ENCODE results near the gene NKAIN1. TPM values are rescaled to one million over a fixed set of nuclear protein-coding genes. Genes with fewer than 3 reads are reported as not detected.

The NKAIN1 gene
- total RNA-seq, 1 experiment from 2014 or later, result 1.1 TPM

DNA sequence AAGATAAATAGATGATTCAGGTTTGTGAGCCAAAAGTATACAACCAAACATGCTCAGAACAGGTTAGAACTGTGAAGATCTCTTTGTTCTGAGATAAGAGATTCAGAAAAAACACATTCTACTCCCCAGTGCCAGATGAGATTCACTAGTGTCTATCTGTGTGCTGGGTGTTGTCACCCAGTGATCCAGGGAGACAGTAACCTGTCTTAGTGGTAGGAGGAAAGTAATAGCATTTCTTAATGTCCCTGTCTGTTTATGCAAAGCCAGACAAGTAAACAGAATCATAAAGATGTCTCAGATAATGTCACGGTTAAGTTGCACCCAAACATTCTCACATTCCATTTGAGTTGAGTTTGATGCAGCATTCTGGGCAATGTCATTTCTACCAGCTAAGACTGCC is 18.9 kb upstream of the NKAIN1 start:
- Histone ChIP-seq H3K27ac (ENCODE audit: low read depth, low read length) (no peak overlapping the region), H3K4me1 (ENCODE audit: control insufficient read depth in 1 of 2, insufficient read depth in 2 of 2, low read length in 2 of 2) (no peaks in the 10 kb centered on the region), H3K9ac (ENCODE audit: low read length) (no peak overlapping the region), H3K4me3 (replicated peaks in 1 of 2; ENCODE audit: low read depth in 1 of 2, low read length in 2 of 2) (no peak overlapping the region), H3K9me3 (ENCODE audit: control insufficient read depth in 1 of 2, insufficient read depth in 1 of 2, low read depth in 1 of 2, low read length in 2 of 2) (no peaks in the 10 kb centered on the region), H3K36me3 (ENCODE audit: control insufficient read depth in 1 of 2, insufficient read depth in 2 of 2, low read length in 2 of 2) (peaks cover 28 to 29% of the 10 kb centered on the region in 2 experiments), H3K79me2 (ENCODE audit: insufficient read depth, low read length) (no peaks in the 10 kb centered on the region), H4K20me1 (ENCODE audit: insufficient read depth) (no peaks in the 10 kb centered on the region), H3K4me2 (ENCODE audit: low read length) (no peak overlapping the region), H3K27me3 (ENCODE audit: insufficient read depth, low read length) (no peaks in the 10 kb centered on the region), H3K9me2 (ENCODE audit: insufficient read depth) (no peaks in the 10 kb centered on the region), H2AFZ (ENCODE audit: low read depth, low read length, poor library complexity, severe bottlenecking) (no peak overlapping the region)
- ATAC-seq (no peak), DNase-seq (ENCODE audit: low read depth, low spot score) (no peak)
- POLR2A ChIA-PET, result no interaction called here
- no TSS peak for BruUV-seq (replicated peaks)
- intact Hi-C loops (cut with micrococcal nuclease), result no loop called here
- CTCF ChIA-PET, result no interaction called here
- RAD21 ChIA-PET (ENCODE audit: low non-redundant PET in 1 of 2, low total read pairs in 2 of 2, uncharacterized antibody in 2 of 2, unreplicated experiment in 2 of 2), result no interaction called here
- TF ChIP-seq CBX3 (IDR thresholded peaks at IDR 0.05; ENCODE audit: low read depth) (no peak), ELF1 (IDR thresholded peaks at IDR 0.05; ENCODE audit: borderline replicate concordance, low read depth) (no peak), MAX (IDR thresholded peaks at IDR 0.05) (no peak)

GRCh38 chr1:31257213-31257612 is 17.5 kb upstream of the NKAIN1 start:
- peaks cover 20 to 26% of the 10 kb centered on the region in 2 experiments for H3K36me3 ChIP-seq (ENCODE audit: control insufficient read depth in 1 of 2, insufficient read depth in 2 of 2, low read length in 2 of 2)
- H3K4me3 ChIP-seq (replicated peaks in 1 of 2; ENCODE audit: low read depth in 1 of 2, low read length in 2 of 2), result no peak overlapping the region
- no peaks in the 10 kb centered on the region for H3K4me1 ChIP-seq (ENCODE audit: control insufficient read depth in 1 of 2, insufficient read depth in 2 of 2, low read length in 2 of 2)
- intact Hi-C loops (cut with micrococcal nuclease), result no loop called here
- no peak overlapping the region for H3K4me2 ChIP-seq (ENCODE audit: low read length)
- no peak overlapping the region for H2AFZ ChIP-seq (ENCODE audit: low read depth, low read length, poor library complexity, severe bottlenecking)
- no peak overlapping the region for H3K9ac ChIP-seq (ENCODE audit: low read length)
- no peaks in the 10 kb centered on the region for H3K9me3 ChIP-seq (ENCODE audit: control insufficient read depth in 1 of 2, insufficient read depth in 1 of 2, low read depth in 1 of 2, low read length in 2 of 2)
- ChIA-PET POLR2A (no interaction called here), RAD21 (ENCODE audit: low non-redundant PET in 1 of 2, low total read pairs in 2 of 2, uncharacterized antibody in 2 of 2, unreplicated experiment in 2 of 2) (no interaction called here), CTCF (no interaction called here)
- BruUV-seq (replicated peaks), result no TSS peak
- no peak for TF ChIP-seq EGR1 (IDR thresholded peaks at IDR 0.05; ENCODE audit: low read depth)
- no peak for TF ChIP-seq YY1 (IDR thresholded peaks at IDR 0.05; ENCODE audit: extremely low read depth, insufficient replicate concordance, low read depth, low read length)
- no peak for TF ChIP-seq MAX (IDR thresholded peaks at IDR 0.05)
- TF ChIP-seq CTCF (IDR thresholded peaks at IDR 0.05 in 2 of 3, conservative IDR thresholded peaks at IDR 0.05 in 1 of 3; ENCODE audit: borderline replicate concordance in 1 of 3, insufficient read depth in 1 of 3, low read depth in 2 of 3, low read length in 2 of 3), result no peak
- TF ChIP-seq JUND (IDR thresholded peaks at IDR 0.05), result no peak
- no peak for TF ChIP-seq ELF1 (IDR thresholded peaks at IDR 0.05; ENCODE audit: borderline replicate concordance, low read depth)
- TF ChIP-seq ZFX (IDR thresholded peaks at IDR 0.05), result no peak
- no peak for TF ChIP-seq ATF3 (IDR thresholded peaks at IDR 0.05)
- no peak for TF ChIP-seq SRF (IDR thresholded peaks at IDR 0.05; ENCODE audit: low read depth)
- TF ChIP-seq FOSL1 (IDR thresholded peaks at IDR 0.05; ENCODE audit: low read depth), result no peak
- no peak for TF ChIP-seq REST (IDR thresholded peaks at IDR 0.05; ENCODE audit: low read depth)
- no peaks in the 10 kb centered on the region for H3K79me2 ChIP-seq (ENCODE audit: insufficient read depth, low read length)
- no peak overlapping the region for H3K27ac ChIP-seq (ENCODE audit: low read depth, low read length)
- DNase-seq (ENCODE audit: low read depth, low spot score), result no peak
- no peaks in the 10 kb centered on the region for H3K27me3 ChIP-seq (ENCODE audit: insufficient read depth, low read length)
- no peak for ATAC-seq
- H3K9me2 ChIP-seq (ENCODE audit: insufficient read depth), result no peaks in the 10 kb centered on the region
- H4K20me1 ChIP-seq (ENCODE audit: insufficient read depth), result no peaks in the 10 kb centered on the region
